Measurements from ENCODE around the gene STAB2.

Gene STAB2

DNA sequence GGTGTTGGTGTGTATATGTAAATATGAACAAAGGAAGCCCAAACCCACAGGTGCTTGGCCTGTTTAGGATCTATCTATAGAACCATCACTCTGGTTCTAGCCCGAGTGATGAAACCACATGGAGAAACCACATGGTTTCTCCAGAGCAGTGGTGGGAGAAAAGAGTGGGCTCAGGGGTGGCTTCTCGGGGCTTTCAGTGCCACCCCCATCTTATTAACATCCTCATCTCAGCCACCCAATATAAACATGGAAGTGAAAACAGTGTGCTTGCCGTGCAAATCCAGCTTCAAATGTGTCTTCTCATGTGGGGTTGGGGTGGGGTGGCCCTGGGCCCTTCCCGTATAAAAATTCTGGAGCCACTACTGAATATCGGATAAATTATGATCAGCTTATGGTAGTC, 109.0 kb downstream of the STAB2 start:
- TF ChIP-seq, protein P1, sequence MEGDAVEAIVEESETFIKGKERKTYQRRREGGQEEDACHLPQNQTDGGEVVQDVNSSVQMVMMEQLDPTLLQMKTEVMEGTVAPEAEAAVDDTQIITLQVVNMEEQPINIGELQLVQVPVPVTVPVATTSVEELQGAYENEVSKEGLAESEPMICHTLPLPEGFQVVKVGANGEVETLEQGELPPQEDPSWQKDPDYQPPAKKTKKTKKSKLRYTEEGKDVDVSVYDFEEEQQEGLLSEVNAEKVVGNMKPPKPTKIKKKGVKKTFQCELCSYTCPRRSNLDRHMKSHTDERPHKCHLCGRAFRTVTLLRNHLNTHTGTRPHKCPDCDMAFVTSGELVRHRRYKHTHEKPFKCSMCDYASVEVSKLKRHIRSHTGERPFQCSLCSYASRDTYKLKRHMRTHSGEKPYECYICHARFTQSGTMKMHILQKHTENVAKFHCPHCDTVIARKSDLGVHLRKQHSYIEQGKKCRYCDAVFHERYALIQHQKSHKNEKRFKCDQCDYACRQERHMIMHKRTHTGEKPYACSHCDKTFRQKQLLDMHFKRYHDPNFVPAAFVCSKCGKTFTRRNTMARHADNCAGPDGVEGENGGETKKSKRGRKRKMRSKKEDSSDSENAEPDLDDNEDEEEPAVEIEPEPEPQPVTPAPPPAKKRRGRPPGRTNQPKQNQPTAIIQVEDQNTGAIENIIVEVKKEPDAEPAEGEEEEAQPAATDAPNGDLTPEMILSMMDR (conservative IDR thresholded peaks at IDR 0.05; ENCODE audit: low read length), result no peak
- no peak for DNase-seq (ENCODE audit: low read depth)
- no peak overlapping the region for H3K4me3 ChIP-seq (ENCODE audit: low read length)

DNA sequence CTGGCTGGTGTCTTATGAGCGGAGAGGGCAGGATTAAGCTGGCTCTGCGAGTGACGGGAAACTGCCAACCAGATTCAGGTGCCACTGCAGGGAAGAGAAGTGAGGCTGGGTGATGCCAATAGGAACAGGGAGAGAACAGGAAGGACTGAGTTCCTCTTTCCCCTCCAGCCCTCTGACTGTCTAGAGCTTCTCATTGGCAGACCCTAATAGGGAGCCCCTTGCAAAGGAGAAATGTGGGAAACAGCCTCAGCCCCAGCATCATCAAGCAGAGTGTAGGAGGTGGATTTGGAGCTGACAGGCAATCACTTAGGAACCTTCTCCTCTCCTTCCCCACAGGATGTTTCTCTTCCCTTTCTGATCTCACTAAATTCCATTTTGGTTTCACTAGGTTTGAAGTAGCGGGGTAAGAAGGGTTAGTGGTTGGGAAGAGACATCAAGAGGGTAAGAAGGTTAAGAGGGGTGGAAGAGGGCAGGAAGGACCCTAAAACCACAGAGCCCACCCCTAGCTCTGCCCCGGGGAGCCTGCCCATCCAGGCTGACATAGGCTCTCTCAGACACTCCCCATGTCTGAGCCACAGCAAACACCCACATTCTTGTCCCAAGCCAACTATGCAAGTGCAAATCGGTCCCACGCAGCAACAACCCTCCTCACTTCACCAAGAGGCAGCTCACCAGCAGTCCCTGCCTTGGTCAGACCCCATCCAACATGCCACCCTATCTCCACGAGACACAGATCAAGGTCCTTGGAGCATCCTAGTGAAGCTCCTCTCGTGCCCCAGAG, 111.1 kb downstream of the STAB2 start:
- DNase-seq (ENCODE audit: low read depth), result no peak
- TF ChIP-seq, protein P1 (conservative IDR thresholded peaks at IDR 0.05; ENCODE audit: low read length), result no peak
- no peak overlapping the region for H3K4me3 ChIP-seq (ENCODE audit: low read length)

DNA sequence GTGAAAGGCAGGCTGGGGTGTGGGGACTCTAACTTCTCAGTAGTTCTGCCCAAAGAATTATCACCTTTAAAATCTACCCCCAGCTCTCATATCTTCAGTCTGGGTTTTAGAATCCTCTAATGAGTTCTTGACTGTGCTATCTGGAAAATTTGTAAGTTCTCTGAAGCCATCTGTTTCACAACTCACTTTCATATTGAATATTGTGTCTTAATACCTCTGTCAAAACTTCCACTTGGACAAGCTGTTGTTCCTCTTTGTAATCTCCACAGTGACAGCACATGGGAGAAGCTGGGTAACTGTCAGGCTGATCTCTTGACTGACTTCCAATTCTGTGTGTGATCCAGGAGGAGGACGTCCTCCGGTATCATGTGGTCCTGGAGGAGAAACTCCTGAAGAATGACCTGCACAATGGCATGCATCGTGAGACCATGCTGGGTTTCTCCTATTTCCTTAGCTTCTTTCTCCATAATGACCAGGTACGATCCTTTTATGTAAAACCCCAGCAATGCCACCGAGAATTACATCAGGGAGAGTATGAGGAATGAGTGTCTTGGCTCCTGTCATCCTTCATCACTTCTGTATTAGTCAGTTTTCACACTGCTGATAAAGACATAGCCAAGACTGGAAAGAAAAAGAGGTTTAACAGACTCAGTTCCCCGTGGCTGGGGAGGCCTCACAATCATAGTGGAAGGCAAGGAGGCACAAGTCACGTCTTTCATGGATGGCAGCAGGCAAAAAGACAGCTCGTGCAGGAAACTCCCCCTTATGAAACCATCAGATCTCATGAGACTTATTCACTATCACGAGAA, 111.9 kb downstream of the STAB2 start:
- H3K4me3 ChIP-seq (ENCODE audit: low read length), result no peak overlapping the region
- DNase-seq (ENCODE audit: low read depth), result no peak
- TF ChIP-seq, protein P1 (conservative IDR thresholded peaks at IDR 0.05; ENCODE audit: low read length), result no peak

DNA sequence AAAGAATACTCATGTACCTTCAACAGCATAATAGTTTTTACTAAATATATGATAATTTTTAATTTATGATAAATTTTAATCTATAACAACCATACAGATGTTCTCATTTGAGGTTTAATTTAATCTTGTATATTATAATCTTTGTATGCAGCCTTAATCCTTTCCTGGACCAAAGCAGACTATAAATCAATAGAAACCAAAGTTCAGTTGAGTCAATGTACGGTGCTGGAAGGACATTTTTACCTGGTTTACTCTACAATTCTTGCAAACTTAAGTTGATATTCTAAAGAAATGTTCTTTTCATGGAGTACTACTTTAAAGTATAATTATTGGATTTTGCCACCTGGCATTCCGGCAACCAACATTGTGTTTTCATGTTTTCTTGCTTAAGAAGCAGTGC, 118.0 kb downstream of the STAB2 start:
- DNase-seq (ENCODE audit: low read depth), result no peak
- TF ChIP-seq, protein P1 (conservative IDR thresholded peaks at IDR 0.05; ENCODE audit: low read length), result no peak
- no peak overlapping the region for H3K4me3 ChIP-seq (ENCODE audit: low read length)

DNA sequence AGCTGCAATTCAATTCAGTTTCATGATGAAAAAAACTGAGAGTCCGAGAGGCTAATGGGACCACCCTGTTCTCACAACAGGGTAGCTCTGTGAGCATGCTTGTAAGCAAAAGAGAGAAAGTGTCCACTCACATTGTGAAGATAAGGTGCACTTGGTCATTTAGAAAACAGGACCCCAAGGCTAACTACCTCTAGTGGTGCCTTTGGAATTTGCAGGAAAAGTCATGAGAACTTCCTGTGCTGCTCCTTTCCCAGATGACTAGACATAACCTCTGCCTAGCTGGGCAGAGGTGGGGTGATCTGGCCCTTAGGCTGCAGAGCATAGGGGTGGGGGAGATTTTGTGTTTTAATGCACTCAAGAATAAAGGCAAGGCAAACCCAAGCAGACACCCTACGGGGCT, 118.9 kb downstream of the STAB2 start:
- DNase-seq (ENCODE audit: low read depth), result no peak
- TF ChIP-seq, protein P1 (conservative IDR thresholded peaks at IDR 0.05; ENCODE audit: low read length), result no peak
- no peak overlapping the region for H3K4me3 ChIP-seq (ENCODE audit: low read length)

DNA sequence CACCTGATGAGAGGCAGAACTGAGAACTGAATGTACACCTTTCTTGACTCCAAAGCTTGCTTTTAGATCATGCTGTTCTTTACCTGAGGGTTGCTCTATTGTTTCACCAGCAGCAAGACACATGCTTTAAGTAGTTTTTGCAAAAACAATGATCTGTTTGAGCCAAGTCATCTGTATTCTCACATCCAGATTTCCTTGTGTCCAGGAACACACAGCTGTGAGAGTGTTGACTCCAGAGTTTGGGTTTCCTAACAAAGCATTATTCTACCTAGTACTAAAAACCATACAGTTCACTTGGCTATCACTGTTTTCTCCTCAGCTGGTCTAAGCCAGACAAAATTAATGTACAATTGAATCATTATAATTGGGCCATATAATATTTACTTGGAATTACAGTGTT, 120.4 kb downstream of the STAB2 start:
- H3K4me3 ChIP-seq (ENCODE audit: low read length), result no peak overlapping the region
- DNase-seq (ENCODE audit: low read depth), result no peak
- TF ChIP-seq, protein P1 (conservative IDR thresholded peaks at IDR 0.05; ENCODE audit: low read length), result no peak

DNA sequence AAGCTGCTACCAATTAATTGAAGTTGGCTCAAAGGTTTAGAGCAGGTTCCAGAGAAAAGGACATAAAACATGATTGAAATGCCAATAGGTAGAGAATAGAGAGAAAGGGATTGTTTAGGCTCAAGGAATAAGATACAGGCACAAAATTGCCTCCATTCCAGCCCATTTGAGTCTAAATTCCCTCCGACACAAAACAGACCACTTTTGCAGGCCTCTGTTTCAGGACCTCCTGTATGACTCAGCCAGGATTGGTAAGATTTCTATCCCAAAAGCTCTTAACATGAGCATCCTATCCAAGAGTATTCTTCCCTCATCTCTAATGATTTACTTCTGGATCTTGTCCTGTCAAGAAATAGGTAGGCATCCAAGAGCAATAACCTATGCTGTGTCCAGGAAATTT, 123.5 kb downstream of the STAB2 start:
- DNase-seq (ENCODE audit: low read depth), result no peak
- TF ChIP-seq, protein P1 (conservative IDR thresholded peaks at IDR 0.05; ENCODE audit: low read length), result no peak
- H3K4me3 ChIP-seq (ENCODE audit: low read length), result no peak overlapping the region
